H9 (cell line): ENCODE results near the gene SYT7. TPM values are rescaled to one million over a fixed set of nuclear protein-coding genes. Genes with fewer than 3 reads are reported as not detected.

Experiments
- DNase-seq: peaks from one replicate; pipeline ENCODE4 v3.0.0-alpha.2; 2017
- H2AFZ ChIP-seq: one replicate; pipeline ENCODE4 v1.6.1; 2013; ENCODE audit warnings: mild to moderate bottlenecking, low read length, control low read depth, moderate library complexity
- H2AK5ac ChIP-seq: 2 replicates; pipeline ENCODE4 v1.6.1; 2013; ENCODE audit warnings: low read length, control low read depth, mixed read lengths; ENCODE audit not compliant: insufficient read length
- H2BK120ac ChIP-seq: one replicate; pipeline ENCODE4 v1.6.1; 2013; ENCODE audit warnings: low read depth, mild to moderate bottlenecking, low read length, control low read depth, inconsistent platforms; ENCODE audit not compliant: poor library complexity, severe bottlenecking
- H2BK12ac ChIP-seq: 2 replicates; pipeline ENCODE4 v1.6.1; 2013; ENCODE audit warnings: low read length, control low read depth, mixed read lengths, low read depth; ENCODE audit not compliant: insufficient read length
- H2BK15ac ChIP-seq: 2 replicates; pipeline ENCODE4 v1.6.1; 2013; ENCODE audit warnings: low read depth, low read length, control low read depth
- H2BK20ac ChIP-seq: one replicate; pipeline ENCODE4 v1.6.1; 2013; ENCODE audit warnings: low read depth, mild to moderate bottlenecking, low read length, control low read depth, inconsistent platforms; ENCODE audit not compliant: poor library complexity, severe bottlenecking
- H2BK5ac ChIP-seq: 2 replicates; pipeline ENCODE4 v1.6.1; 2013; ENCODE audit warnings: low read length, control low read depth, mixed read lengths; ENCODE audit not compliant: insufficient read length
- H3K14ac ChIP-seq: 2 replicates; pipeline ENCODE4 v1.6.1; 2013; ENCODE audit warnings: low read length, control low read depth; ENCODE audit not compliant: insufficient read depth
- H3K18ac ChIP-seq: 2 replicates; pipeline ENCODE4 v1.6.1; 2013; ENCODE audit warnings: low read depth, mild to moderate bottlenecking, mixed read lengths, low read length, control low read depth; ENCODE audit not compliant: insufficient read length
- H3K23ac ChIP-seq: 2 replicates; pipeline ENCODE4 v1.6.1; 2013; ENCODE audit warnings: low read length, control low read depth, mixed read lengths, low read depth; ENCODE audit not compliant: insufficient read length
- H3K23me2 ChIP-seq: 2 replicates; pipeline ENCODE4 v1.6.1; 2013; ENCODE audit warnings: low read depth, mild to moderate bottlenecking, mixed read lengths, low read length, control low read depth; ENCODE audit not compliant: insufficient read length, poor library complexity, severe bottlenecking
- H3K27ac ChIP-seq: 2 replicates; pipeline ENCODE4 v1.5.1; 2013; ENCODE audit warnings: low read length, control low read depth, mixed read lengths, low read depth; ENCODE audit not compliant: insufficient read length
- H3K27me3 ChIP-seq: 2 replicates; pipeline ENCODE4 v1.6.1; 2013; ENCODE audit warnings: low read length, control low read depth, inconsistent platforms; ENCODE audit not compliant: insufficient read depth
- H3K4ac ChIP-seq: 2 replicates; pipeline ENCODE4 v1.6.1; 2013; ENCODE audit warnings: low read depth, mild to moderate bottlenecking, control low read depth, inconsistent platforms, low read length, moderate library complexity
- H3K4me1 ChIP-seq: 2 replicates; pipeline ENCODE4 v1.6.1; 2013; ENCODE audit warnings: low read length, control low read depth, inconsistent platforms; ENCODE audit not compliant: insufficient read depth
- H3K4me2 ChIP-seq: 2 replicates; pipeline ENCODE4 v1.6.1; 2013; ENCODE audit warnings: low read length, control low read depth, mixed read lengths; ENCODE audit not compliant: insufficient read length, insufficient read depth
- H3K56ac ChIP-seq: 2 replicates; pipeline ENCODE4 v1.6.1; 2013; ENCODE audit warnings: low read depth, mild to moderate bottlenecking, mixed read lengths, low read length, control low read depth; ENCODE audit not compliant: insufficient read length
- H3K79me1 ChIP-seq: 2 replicates; pipeline ENCODE4 v1.6.1; 2013; ENCODE audit warnings: low read depth, mild to moderate bottlenecking, moderate library complexity, low read length, control low read depth, inconsistent platforms; ENCODE audit not compliant: insufficient read depth, poor library complexity, severe bottlenecking
- H3K79me2 ChIP-seq: 2 replicates; pipeline ENCODE4 v1.6.1; 2013; ENCODE audit warnings: low read length, control low read depth, inconsistent platforms; ENCODE audit not compliant: insufficient read depth
- H3K9ac ChIP-seq: 2 replicates; pipeline ENCODE4 v1.6.1; 2013; ENCODE audit warnings: low read length, control low read depth, mixed read lengths; ENCODE audit not compliant: insufficient read length; ENCODE audit errors: extremely low read depth
- H3K9me3 ChIP-seq: one replicate; pipeline ENCODE4 v1.6.1; 2013; ENCODE audit warnings: low read depth, low read length, inconsistent platforms; ENCODE audit not compliant: control insufficient read depth
- H3T11ph ChIP-seq: one replicate; pipeline ENCODE4 v1.6.1; 2013; ENCODE audit warnings: mild to moderate bottlenecking, low read length, control low read depth, inconsistent platforms
- H4K20me1 ChIP-seq: one replicate; pipeline ENCODE4 v1.6.1; 2013; ENCODE audit not compliant: control insufficient read depth, insufficient read length, insufficient read depth
- H4K5ac ChIP-seq: 2 replicates; pipeline ENCODE4 v1.6.1; 2013; ENCODE audit warnings: low read depth, mild to moderate bottlenecking, mixed read lengths, low read length, control low read depth; ENCODE audit not compliant: insufficient read length
- H4K8ac ChIP-seq: replicated peaks from 2 replicates; pipeline ENCODE4 v1.6.1; 2013; ENCODE audit warnings: low read length, control low read depth, mixed read lengths, low read depth; ENCODE audit not compliant: insufficient read length
- H4K91ac ChIP-seq: 2 replicates; pipeline ENCODE4 v1.6.1; 2013; ENCODE audit warnings: low read depth, mild to moderate bottlenecking, moderate library complexity, mixed read lengths, low read length, control low read depth; ENCODE audit not compliant: insufficient read length
- H3K27ac Mint-ChIP-seq, 3 experiments: 2 replicates in 2 of 3; 3 replicates in 1 of 3; pipeline ENCODE4 v1.8.0; 2020 to 2021; ENCODE audit warnings: mixed read lengths in 3 of 3, mild to moderate bottlenecking in 1 of 3, moderate library complexity in 1 of 3
- H3K27me3 Mint-ChIP-seq: 2 replicates; pipeline ENCODE4 v1.8.0; 2021; ENCODE audit warnings: low read depth, mild to moderate bottlenecking, moderate library complexity, mixed read lengths
- H3K36me3 Mint-ChIP-seq, 3 experiments: 2 replicates in 2 of 3; 3 replicates in 1 of 3; pipeline ENCODE4 v1.8.0; 2020 to 2021; ENCODE audit warnings: low read depth in 3 of 3, mixed read lengths in 3 of 3; ENCODE audit not compliant: insufficient read depth in 1 of 3
- H3K4me1 Mint-ChIP-seq, 2 experiments: 2 replicates each; pipeline ENCODE4 v1.8.0; 2020; ENCODE audit warnings: mixed read lengths in 2 of 2
- H3K4me3 Mint-ChIP-seq, 2 experiments: 2 replicates in 1 of 2; 3 replicates in 1 of 2; pipeline ENCODE4 v1.8.0; 2020 to 2021; ENCODE audit warnings: mild to moderate bottlenecking in 2 of 2, mixed read lengths in 2 of 2, moderate library complexity in 1 of 2
- H3K9me3 Mint-ChIP-seq, 2 experiments: 2 replicates in 1 of 2; 3 replicates in 1 of 2; pipeline ENCODE4 v1.8.0; 2020; ENCODE audit warnings: mild to moderate bottlenecking in 2 of 2, mixed read lengths in 2 of 2, moderate library complexity in 1 of 2
- WGBS: extraction: QIAGEN DNeasy Blood & Tissue Kit; methylation state at CpG from one replicate; pipeline ENCODE4 v1.1.7; 2013; ENCODE audit warnings: missing lambda C conversion rate, low lambda C conversion rate, mixed read lengths; ENCODE audit not compliant: insufficient read length; ENCODE audit errors: extremely low coverage; 5-methylcytosine and 5-hydroxymethylcytosine counted together
- total RNA-seq: library from RNA; stranded (reverse); gene quantifications from 2 replicates; pipeline ENCODE4 v1.2.1, GENCODE V29; 2021
- TF ChIP-seq, protein P1 (sequence below): fragments of 200-600 bp; sonication (generic); conservative IDR thresholded peaks from 3 replicates; pipeline ENCODE4 v1.8.0; 2021; ENCODE audit warnings: antibody characterized with exemption, mild to moderate bottlenecking

SYT7 gene
- total RNA-seq, 1 experiment from 2014 or later, result 8.8 TPM

DNA sequence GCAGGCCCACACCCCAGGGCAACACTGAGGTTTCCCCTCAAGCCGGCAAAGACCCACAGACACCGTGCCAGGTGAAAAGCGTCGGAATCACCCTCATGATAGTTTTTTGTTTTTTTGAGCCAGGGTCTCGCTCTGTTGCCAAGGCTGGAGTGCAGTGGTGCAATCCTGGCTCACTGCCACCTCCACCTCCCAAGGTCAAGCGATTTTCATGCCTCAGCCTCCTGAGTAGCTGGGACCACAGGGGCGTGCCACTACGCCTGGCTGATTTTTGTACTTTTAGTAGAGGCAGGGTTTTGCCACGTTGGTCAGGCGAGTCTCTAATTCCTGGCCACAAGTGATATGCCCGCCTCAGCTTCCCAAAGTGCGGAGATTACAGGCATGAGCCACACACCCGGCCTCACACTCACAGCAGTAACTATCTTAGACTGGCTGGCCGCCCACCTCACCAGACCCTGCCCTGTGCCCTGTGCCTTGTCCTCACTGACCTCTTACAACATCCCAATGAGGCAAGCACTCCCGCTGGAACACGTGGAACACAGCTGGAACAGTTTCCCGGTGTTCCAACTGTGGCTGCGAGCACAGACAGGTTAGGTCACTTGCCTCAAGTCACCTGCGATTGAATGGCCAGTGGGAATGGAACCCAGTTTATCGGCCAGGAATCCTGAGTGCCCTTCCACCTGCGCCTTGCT lies 51.2 kb downstream of the SYT7 start:
- no peak overlapping the region for H3K4me2 ChIP-seq
- no peak overlapping the region for H2AK5ac ChIP-seq
- no peak overlapping the region for H4K91ac ChIP-seq
- no peaks in the 10 kb centered on the region for H3K27me3 ChIP-seq
- H3K56ac ChIP-seq, result no peak overlapping the region
- H3K27me3 Mint-ChIP-seq, result peaks cover 8% of the 10 kb centered on the region
- no CpG with 5 or more reads among the region's 21 CpGs for WGBS
- peaks cover 7 to 19% of the 10 kb centered on the region in 2 experiments for H3K4me1 Mint-ChIP-seq
- H3K23me2 ChIP-seq, result no peaks in the 10 kb centered on the region
- no peak overlapping the region for H3K23ac ChIP-seq
- no peak overlapping the region for H2BK12ac ChIP-seq
- H3K79me2 ChIP-seq, result no peaks in the 10 kb centered on the region
- H3K27ac Mint-ChIP-seq, result no peak overlapping the region
- no peak overlapping the region for H2BK5ac ChIP-seq
- no peak overlapping the region; the same call in 1 of the 2 replicates for H3K14ac ChIP-seq
- no peak overlapping the region for H3K9ac ChIP-seq
- H2BK15ac ChIP-seq, result no peak overlapping the region
- H3K9me3 Mint-ChIP-seq, result no peaks in the 10 kb centered on the region
- no peaks in the 10 kb centered on the region for H4K20me1 ChIP-seq
- no peak overlapping the region for H2BK120ac ChIP-seq
- no peak overlapping the region for H2AFZ ChIP-seq
- H4K5ac ChIP-seq, result no peak overlapping the region
- H3K18ac ChIP-seq, result no peak overlapping the region
- H3K9me3 ChIP-seq, result no peaks in the 10 kb centered on the region
- no peak overlapping the region for H3T11ph ChIP-seq
- H3K4ac ChIP-seq, result no peak overlapping the region
- TF ChIP-seq, protein P1, sequence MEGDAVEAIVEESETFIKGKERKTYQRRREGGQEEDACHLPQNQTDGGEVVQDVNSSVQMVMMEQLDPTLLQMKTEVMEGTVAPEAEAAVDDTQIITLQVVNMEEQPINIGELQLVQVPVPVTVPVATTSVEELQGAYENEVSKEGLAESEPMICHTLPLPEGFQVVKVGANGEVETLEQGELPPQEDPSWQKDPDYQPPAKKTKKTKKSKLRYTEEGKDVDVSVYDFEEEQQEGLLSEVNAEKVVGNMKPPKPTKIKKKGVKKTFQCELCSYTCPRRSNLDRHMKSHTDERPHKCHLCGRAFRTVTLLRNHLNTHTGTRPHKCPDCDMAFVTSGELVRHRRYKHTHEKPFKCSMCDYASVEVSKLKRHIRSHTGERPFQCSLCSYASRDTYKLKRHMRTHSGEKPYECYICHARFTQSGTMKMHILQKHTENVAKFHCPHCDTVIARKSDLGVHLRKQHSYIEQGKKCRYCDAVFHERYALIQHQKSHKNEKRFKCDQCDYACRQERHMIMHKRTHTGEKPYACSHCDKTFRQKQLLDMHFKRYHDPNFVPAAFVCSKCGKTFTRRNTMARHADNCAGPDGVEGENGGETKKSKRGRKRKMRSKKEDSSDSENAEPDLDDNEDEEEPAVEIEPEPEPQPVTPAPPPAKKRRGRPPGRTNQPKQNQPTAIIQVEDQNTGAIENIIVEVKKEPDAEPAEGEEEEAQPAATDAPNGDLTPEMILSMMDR, result no peak
- H3K27ac ChIP-seq, result no peak overlapping the region
- no peaks in the 10 kb centered on the region; the same call in 1 of the 2 replicates for H3K4me1 ChIP-seq
- no peaks in the 10 kb centered on the region for H3K79me1 ChIP-seq
- H3K4me3 Mint-ChIP-seq, result no peak overlapping the region
- H2BK20ac ChIP-seq, result no peak overlapping the region
- no peak for DNase-seq
- H3K36me3 Mint-ChIP-seq, result peaks cover 0 to 4% (median 0%) of the 10 kb centered on the region in 3 experiments; a peak in 1 of 7 replicates
- H4K8ac ChIP-seq, result no peak overlapping the region
